Neuron (in vitro differentiated cells): ENCODE results near the gene ABL1.

ENCODE experiments used
- H2AFZ ChIP-seq: one replicate; pipeline ENCODE4 v1.6.1; 2013; ENCODE audit warnings: low read depth, mild to moderate bottlenecking, inconsistent platforms, low read length, moderate library complexity
- H3K27me3 ChIP-seq: one replicate; pipeline ENCODE4 v1.6.1; 2013; ENCODE audit warnings: low read length; ENCODE audit not compliant: insufficient read depth
- H3K36me3 ChIP-seq: one replicate; pipeline ENCODE4 v1.6.1; 2013; ENCODE audit warnings: low read length; ENCODE audit not compliant: insufficient read depth
- H3K4me1 ChIP-seq: one replicate; pipeline ENCODE4 v1.6.1; 2013; ENCODE audit warnings: low read length; ENCODE audit not compliant: insufficient read depth
- H3K4me3 ChIP-seq: 2 replicates; pipeline ENCODE4 v1.5.1; 2013; ENCODE audit warnings: mild to moderate bottlenecking, low read length, moderate library complexity
- H3K9me3 ChIP-seq: one replicate; pipeline ENCODE4 v1.6.1; 2013; ENCODE audit warnings: low read length

ABL1 gene

GRCh38 chr9:130888146-130888885 is 53.3 kb downstream of the ABL1 start:
- Histone ChIP-seq H3K9me3 (no peaks in the 10 kb centered on the region), H3K27me3 (no peaks in the 10 kb centered on the region), H3K36me3 (peaks cover 63% of the 10 kb centered on the region), H3K4me1 (peaks cover 31% of the 10 kb centered on the region), H3K4me3 (no peak overlapping the region), H2AFZ (no peak overlapping the region)

GRCh38 chr9:130890124-130890523 is 55.1 kb downstream of the ABL1 start:
- Histone ChIP-seq H3K27me3 (no peaks in the 10 kb centered on the region), H3K4me1 (peaks cover 36% of the 10 kb centered on the region), H3K36me3 (peaks cover 57% of the 10 kb centered on the region), H3K9me3 (no peaks in the 10 kb centered on the region), H2AFZ (no peak overlapping the region), H3K4me3 (no peak overlapping the region)

- Histone ChIP-seq H2AFZ (no peak overlapping the region), H3K27me3 (no peaks in the 10 kb centered on the region), H3K9me3 (no peaks in the 10 kb centered on the region), H3K36me3 (peaks cover 48% of the 10 kb centered on the region), H3K4me1 (peaks cover 39% of the 10 kb centered on the region), H3K4me3 (no peak overlapping the region)
These were observed 56.0 kb downstream of the ABL1 start for GRCh38 chr9:130890870-130891687.

GRCh38 chr9:130891688-130892476 is 56.8 kb downstream of the ABL1 start:
- H3K4me3 ChIP-seq, result no peak overlapping the region
- no peak overlapping the region for H2AFZ ChIP-seq
- peaks cover 39% of the 10 kb centered on the region for H3K4me1 ChIP-seq
- H3K27me3 ChIP-seq, result no peaks in the 10 kb centered on the region
- peaks cover 41% of the 10 kb centered on the region for H3K36me3 ChIP-seq
- no peaks in the 10 kb centered on the region for H3K9me3 ChIP-seq

GRCh38 chr9:130892477-130893304 is 57.6 kb downstream of the ABL1 start:
- Histone ChIP-seq H3K36me3 (peaks cover 33% of the 10 kb centered on the region), H3K9me3 (no peaks in the 10 kb centered on the region), H2AFZ (no peak overlapping the region), H3K4me3 (no peak overlapping the region), H3K4me1 (peaks cover 39% of the 10 kb centered on the region), H3K27me3 (no peaks in the 10 kb centered on the region)

- H3K4me1 ChIP-seq, result peaks cover 39% of the 10 kb centered on the region
- no peak overlapping the region for H3K4me3 ChIP-seq
- peaks cover 25% of the 10 kb centered on the region for H3K36me3 ChIP-seq
- H2AFZ ChIP-seq, result no peak overlapping the region
- H3K9me3 ChIP-seq, result no peaks in the 10 kb centered on the region
- no peaks in the 10 kb centered on the region for H3K27me3 ChIP-seq
These were observed 58.5 kb downstream of the ABL1 start for GRCh38 chr9:130893341-130894101.

GRCh38 chr9:130894546-130894945 is 59.5 kb downstream of the ABL1 start:
- Histone ChIP-seq H3K27me3 (no peaks in the 10 kb centered on the region), H2AFZ (no peak overlapping the region), H3K9me3 (no peaks in the 10 kb centered on the region), H3K4me1 (peaks cover 39% of the 10 kb centered on the region), H3K36me3 (peaks cover 21% of the 10 kb centered on the region), H3K4me3 (no peak overlapping the region)

- Histone ChIP-seq H3K36me3 (peaks cover 18% of the 10 kb centered on the region), H3K4me1 (peaks cover 38% of the 10 kb centered on the region), H3K9me3 (no peaks in the 10 kb centered on the region), H3K27me3 (peaks cover 2% of the 10 kb centered on the region), H2AFZ (no peak overlapping the region), H3K4me3 (no peak overlapping the region)
These were observed 60.0 kb downstream of the ABL1 start for GRCh38 chr9:130895038-130895437.

- H3K4me3 ChIP-seq, result no peak overlapping the region
- no peak overlapping the region for H2AFZ ChIP-seq
- H3K9me3 ChIP-seq, result no peaks in the 10 kb centered on the region
- H3K27me3 ChIP-seq, result peaks cover 6% of the 10 kb centered on the region
- peaks cover 33% of the 10 kb centered on the region for H3K4me1 ChIP-seq
- peaks cover 14% of the 10 kb centered on the region for H3K36me3 ChIP-seq
These were observed 60.6 kb downstream of the ABL1 start for GRCh38 chr9:130895481-130896232.

- H3K9me3 ChIP-seq, result no peaks in the 10 kb centered on the region
- H3K4me3 ChIP-seq, result no peak within 1 kb of the TSS
- peaks cover 14% of the 10 kb centered on the region for H3K36me3 ChIP-seq
- H2AFZ ChIP-seq, result no peak within 1 kb of the TSS
- H3K4me1 ChIP-seq, result peaks cover 25% of the 10 kb centered on the region
- H3K27me3 ChIP-seq, result peaks cover 10% of the 10 kb centered on the region
These were observed 61.4 kb downstream of the ABL1 start, which contains the start of gene QRFP for GRCh38 chr9:130896233-130897014. Gene QRFP (minus strand): TSS chr9:130896812. CDS start chr9:130893838, 2,974 bp downstream.
